Measurements from ENCODE around the gene HRH1. TPM values are rescaled to one million over a fixed set of nuclear protein-coding genes. Genes with fewer than 3 reads are reported as not detected.
A peak's percentile ranks its signal among the peaks of the same experiment; 100 is the strongest.
"Not testable (repeated sequence)": the region's sequence is repeated elsewhere in the genome, so short reads cannot be mapped to it uniquely, and the experiment has no call there.

HRH1 gene
- polyA plus RNA-seq, 1 donor, result 3.0 TPM

- DNase-seq (ENCODE audit: low read depth), result no peak
Observed at GRCh38 chr3:11239796-11240195, 85.5 kb downstream of the HRH1 start.

- no peak for DNase-seq (ENCODE audit: low read depth)
Observed at GRCh38 chr3:11240496-11240895, 86.2 kb downstream of the HRH1 start.

DNA sequence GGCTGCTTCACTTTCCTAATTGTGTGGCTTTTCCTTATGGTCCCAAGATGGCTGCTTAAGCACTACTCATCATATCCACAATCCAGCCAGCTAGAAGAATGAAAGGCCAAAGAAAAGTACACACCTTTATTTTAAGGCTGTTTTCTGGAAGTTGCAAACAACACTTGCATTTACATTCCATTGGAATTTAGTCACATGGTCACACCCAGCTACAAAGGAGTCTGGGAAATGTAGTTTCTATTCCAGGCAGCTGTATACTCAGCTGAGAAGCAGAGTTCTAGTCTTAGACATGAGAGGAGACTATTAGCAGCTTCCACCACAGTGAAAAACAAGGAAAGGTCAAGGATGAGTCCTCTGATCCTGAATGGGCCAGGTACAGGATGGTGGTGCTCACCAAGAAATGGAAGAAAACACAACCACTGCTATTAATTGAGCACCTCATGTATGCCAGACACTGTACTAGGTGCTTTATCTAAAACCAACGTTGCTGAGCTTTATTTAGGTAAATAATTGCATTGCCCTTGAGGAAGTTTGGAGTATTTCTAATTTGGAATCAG is 89.9 kb downstream of the HRH1 start:
- no peak for DNase-seq (ENCODE audit: low read depth)

DNA sequence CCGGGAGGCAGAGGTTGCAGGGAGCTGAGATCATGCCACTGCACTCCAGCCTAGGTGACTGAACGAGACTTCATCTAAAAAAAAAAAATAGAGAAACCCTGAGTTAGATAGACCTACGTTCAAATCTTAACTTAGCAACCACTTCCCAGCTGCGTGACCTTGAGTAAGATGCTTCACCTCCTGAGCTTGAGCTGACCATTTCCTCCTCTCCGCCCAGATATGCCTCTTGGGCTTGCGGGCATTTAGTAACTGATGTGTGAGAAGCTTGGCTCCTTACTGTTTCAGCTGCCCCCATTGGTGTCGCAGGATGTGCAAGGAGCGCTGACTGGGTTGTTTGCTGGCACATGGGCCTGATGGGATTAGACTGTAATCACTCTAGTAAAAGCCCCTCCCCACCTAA is 91.0 kb downstream of the HRH1 start:
- no peak for DNase-seq (ENCODE audit: low read depth)

DNA sequence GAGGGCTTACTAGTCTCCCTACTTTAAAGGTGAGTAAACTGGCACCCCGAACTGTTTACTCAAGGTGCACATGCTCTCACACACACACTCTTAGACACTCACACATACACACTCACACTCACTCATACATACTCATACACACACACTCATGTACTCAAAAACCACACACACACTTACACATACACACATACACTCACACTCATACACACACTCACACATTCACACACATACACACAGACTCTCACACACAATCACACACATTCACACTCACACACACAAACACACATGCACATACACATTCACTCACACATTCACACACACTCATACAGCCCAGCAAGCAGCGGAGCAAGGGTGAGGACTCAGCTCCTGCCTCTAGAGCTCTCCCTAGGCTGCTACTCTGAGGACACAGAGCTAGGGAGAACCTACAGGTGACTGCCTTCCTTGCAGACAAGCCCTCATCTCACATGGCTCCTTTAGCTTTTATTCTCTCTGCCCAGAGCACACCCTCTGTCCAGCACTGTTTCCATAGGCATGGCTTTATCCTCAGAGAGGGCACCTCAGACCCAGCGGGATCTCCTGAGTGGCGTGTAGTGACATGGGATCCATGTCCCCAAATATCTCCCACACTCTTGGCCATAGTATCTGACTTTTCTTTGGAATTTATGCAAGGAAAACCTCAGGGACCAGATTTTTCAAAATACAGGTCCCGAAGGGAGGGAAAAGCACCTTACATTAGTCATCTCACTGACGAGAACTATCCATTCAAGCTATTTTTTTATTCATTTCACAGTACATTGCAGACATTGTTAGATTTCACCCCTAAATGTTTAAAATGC is 91.8 kb downstream of the HRH1 start:
- DNase-seq (ENCODE audit: low read depth), result no peak

GRCh38 chr3:11246663-11246970 is 92.3 kb downstream of the HRH1 start:
- no peak for DNase-seq (ENCODE audit: low read depth)

- DNase-seq (ENCODE audit: low read depth), result no peak
Observed at GRCh38 chr3:11247362-11247761, 93.1 kb downstream of the HRH1 start.

DNA sequence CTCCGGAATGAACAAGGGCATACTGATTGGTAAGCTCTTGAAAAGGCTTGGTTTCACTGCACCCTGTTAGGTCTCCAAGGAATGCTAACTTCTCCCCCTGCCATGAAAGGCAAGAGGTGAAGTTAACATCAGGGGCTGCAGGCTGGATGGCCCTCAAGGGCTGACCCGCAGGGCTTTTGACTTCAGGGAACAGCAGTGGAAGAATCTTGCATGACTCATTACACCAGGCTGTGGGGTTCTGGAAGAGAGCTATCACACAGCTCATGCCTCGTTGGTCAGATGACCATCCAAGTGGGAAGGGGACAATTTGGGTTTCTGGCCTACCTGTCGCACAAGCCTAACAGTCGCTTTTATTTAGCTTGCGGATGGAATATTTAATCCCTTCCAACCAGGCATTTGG is 94.3 kb downstream of the HRH1 start:
- no peak for DNase-seq (ENCODE audit: low read depth)

DNA sequence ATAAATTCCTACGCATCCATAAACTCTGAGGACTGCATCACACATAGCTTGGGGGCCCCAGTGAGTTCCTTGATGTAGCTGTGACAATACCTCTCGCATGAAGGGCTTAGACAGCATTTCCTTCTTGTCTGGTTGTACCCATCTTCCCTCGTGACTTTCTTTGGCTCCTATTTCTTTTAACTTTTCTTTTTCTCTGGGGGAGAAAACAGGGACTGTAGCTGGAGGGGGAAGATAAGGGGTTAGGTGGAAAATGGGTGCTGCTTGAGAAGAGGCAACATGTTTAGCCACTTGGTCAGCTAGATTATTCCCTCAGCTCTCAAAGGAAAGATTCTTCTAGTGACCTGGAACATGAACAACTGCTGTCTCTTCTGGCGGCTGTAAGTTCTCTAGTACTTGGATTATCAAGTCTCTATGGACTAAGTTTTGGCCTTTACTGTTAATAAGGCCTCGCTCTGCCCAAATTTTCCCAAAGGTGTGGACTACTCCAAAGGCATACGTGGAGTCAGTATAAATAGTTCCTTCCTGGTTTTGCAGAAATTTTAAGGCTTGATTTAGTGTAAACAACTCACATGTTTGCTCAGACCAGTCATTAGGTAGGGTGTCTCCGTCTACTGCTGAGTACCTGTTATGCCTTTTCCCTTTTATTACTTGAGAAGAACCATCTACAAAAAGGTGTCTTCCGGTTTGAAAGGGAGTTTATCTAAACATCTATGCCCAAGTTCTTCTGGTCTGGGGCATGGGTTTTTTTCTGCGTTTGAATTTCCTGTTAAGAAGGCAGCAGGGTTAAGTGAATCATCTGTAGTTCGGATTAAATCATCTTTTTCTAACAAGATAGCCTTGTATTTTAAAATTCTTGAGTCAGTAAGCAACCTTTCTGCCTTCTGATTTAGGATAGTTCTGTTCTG is 96.9 kb downstream of the HRH1 start:
- no peak for DNase-seq (ENCODE audit: low read depth)

DNA sequence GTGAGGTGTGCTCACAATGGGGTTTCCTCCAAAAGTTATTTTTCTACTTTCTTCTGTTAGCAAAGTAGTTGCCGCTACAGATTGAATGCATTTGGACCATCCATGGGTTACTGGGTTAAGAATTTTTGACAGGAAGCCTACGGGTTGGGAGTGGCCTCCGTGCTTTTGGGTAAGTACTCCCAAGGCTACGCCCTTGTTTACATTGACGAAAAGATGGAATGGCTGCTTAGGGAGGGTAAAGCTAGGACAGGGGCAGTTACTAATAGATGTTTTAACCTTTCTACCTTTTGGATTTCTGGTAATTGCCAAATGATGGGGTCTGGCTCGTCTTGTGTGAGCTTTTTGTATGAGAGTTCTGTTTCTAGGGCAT is 97.5 kb downstream of the HRH1 start:
- no peak for DNase-seq (ENCODE audit: low read depth)

DNA sequence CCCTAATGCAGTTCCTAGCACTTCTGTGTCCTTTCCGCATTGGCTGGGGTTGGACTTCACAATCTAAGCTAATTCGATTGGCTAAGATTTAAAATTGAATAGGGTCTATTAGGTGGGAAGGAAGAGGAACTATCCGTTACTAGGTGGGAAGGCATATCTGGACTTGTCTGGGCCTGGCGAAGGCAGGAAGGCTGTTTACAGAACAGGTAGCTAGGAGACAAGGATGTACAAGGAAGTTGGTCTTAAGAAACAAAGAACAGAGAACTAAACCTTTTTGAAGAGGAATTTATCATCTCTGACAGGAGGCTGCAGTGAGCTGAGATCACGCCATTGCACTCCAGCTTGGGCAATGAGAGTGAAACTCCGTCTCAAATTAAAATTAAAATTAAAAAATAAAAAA is 100.6 kb downstream of the HRH1 start:
- no peak for DNase-seq (ENCODE audit: low read depth)

DNA sequence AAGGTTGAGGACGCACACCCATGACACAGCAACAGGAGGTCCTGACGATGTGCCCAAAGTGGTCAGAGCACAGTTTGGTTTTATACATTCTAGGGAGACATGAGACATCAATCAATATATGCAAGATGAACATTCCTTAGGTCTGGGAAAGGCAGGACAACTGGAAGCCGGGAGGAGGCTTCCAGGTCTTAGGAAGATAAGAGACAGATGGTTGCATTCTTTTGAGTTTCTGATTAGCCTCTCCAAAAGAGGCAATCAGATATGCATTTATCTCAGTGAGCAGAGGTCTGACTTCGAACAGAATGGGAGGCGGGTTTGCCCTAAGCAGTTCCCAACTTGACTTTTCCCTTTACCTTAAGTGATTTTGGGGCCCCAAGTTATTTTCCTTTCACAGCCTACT is 101.2 kb downstream of the HRH1 start:
- not testable (repeated sequence) for DNase-seq (ENCODE audit: low read depth)

DNA sequence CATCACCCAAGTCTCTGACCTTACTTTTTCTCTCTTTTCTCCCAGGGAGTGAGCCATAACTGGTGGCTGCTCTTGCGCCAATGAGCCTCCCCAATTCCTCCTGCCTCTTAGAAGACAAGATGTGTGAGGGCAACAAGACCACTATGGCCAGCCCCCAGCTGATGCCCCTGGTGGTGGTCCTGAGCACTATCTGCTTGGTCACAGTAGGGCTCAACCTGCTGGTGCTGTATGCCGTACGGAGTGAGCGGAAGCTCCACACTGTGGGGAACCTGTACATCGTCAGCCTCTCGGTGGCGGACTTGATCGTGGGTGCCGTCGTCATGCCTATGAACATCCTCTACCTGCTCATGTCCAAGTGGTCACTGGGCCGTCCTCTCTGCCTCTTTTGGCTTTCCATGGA is 104.7 kb downstream of the HRH1 start:
- no peak for DNase-seq (ENCODE audit: low read depth)

DNA sequence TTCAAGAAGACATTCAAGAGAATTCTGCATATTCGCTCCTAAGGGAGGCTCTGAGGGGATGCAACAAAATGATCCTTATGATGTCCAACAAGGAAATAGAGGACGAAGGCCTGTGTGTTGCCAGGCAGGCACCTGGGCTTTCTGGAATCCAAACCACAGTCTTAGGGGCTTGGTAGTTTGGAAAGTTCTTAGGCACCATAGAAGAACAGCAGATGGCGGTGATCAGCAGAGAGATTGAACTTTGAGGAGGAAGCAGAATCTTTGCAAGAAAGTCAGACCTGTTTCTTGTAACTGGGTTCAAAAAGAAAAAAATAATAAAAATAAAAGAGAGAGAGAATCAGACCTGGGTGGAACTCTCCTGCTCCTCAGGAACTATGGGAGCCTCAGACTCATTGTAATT is 106.2 kb downstream of the HRH1 start:
- DNase-seq (ENCODE audit: low read depth), result no peak

DNA sequence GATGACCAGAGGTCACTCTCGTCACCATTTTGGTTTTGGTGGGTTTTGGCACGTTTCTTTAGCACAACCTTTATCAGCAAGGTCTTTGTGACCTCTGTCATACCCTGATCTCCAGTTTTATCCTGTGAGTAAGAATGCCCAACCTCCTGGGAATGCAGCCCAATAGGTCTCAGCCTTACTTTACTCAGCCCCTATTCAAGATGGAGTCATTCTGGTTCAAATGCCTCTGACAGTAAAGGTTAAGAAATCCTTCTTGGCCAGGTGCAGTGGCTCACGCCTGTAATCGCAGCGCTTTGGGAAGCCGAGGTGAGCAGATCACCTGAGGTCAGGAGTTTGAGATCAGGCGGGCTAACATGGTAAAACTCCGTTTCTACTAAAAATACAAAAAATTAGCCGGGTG is 114.7 kb downstream of the HRH1 start:
- no peak for DNase-seq (ENCODE audit: low read depth)

- peak; percentile 89 for DNase-seq (ENCODE audit: low read depth)
Observed at GRCh38 chr3:11271986-11272904, 118.0 kb downstream of the HRH1 start, which contains the start of gene ATG7. TSS of gene ATG7 (plus strand) at chr3:11272397. CDS start at chr3:11298696, 26,299 bp downstream.

DNA sequence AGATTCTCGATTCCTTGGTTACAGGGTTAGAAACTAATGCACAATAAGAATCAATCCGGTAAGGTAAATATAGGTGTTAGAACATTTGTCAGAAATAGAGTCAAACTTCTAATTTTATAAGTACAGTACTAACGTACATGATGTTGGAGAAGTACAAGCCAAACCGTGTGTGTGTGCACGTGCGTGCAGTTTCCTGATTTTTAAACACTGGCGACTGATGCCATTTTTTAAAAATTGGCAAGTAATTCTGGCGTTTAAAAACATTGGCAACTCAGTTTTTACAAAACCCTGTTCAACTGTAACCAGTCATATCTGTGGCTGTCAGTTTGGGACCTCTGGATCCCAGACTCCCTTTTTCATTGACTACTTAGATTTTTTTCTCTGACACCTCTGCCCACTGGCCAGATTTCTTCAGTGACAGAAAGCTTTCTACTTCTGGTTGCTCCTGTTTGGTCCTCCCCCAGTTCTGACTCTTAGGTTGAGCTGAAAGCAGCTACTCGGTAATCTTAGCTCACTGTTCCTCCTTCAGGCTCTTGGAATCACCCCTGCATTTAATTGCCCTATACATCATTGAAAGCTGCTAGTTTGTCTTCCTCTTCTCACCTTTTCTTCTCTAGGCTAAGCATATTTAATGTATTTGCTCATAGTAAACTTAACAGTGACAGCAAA is 118.7 kb downstream of the HRH1 start:
- no peak for DNase-seq (ENCODE audit: low read depth)

GRCh38 chr3:11273891-11274291 is 119.6 kb downstream of the HRH1 start:
- DNase-seq (ENCODE audit: low read depth), result no peak

DNA sequence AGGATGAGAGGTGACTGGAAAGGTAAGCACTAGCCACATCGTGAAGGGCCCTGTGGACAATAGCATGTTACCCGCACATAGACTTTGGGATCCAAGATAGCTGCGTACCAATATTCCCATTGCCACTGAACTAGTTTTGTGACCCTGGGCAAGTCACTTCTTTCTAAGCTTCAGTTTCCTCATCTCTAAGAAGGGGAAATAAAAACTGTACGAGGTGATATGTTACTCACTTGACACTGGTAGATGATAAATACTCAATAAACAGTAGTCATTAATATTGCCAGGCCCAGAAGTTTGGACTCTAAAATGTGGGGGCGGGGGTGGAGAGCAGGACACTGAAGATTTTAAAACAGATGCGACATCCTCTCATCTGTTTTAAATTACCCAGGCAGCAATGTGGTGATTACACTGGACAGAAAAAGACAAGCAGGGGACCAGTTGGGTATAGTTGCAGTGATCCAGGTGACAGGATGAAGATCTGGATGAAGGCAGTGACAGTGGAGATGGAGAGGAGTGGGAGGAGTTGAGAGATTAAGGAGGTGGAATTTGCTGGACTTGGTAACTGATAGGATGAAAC is 120.4 kb downstream of the HRH1 start:
- no peak for DNase-seq (ENCODE audit: low read depth)

DNA sequence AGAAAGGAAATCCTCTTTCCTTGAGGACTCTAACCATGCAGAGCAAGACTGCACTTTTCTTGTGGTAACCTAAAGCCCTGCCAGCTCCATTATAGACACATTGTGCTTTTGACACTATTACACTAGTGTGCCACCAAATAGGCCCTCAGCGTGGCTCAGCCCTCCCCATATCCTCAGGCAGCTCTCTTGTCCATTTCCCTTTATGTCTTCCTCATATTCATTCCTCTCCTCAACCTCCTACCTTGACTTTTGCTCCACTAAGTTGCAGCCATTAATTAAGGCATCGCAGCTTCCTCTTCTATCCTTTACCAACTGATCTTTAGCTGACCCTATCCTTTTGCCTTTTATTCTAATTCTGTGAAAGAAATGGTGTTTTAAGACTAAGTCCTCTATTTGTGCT is 121.6 kb downstream of the HRH1 start:
- no peak for DNase-seq (ENCODE audit: low read depth)

DNA sequence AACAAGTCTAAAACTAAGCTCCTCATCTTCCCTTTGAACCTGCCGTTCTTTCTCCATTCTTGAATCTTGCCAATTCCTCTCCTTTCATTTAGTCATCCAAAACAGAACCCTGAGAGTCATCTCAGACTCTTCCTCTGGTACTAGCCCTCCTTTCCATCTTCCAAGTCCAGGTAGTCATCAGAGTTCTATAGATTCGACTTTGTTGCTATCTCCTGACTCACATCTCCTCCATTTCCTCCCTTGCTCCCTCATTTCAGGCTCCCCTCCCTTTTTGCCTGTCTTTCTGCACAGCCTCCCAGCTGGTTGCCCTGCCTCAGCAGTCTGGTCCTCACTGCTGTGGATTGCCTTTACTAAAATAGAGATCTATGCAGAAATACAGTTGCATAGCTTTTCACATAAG is 122.6 kb downstream of the HRH1 start:
- no peak for DNase-seq (ENCODE audit: low read depth)
